Right ventricle myocardium inferior (tissue), 1 donor: Measurements from ENCODE around the gene TSPAN18. TPM values are rescaled to one million over a fixed set of nuclear protein-coding genes. Genes with fewer than 3 reads are reported as not detected.

Experiments used
- ATAC-seq: fragments of 200-7000 bp; cut with Tn5 transposase; one replicate; pipeline ENCODE4 v1.9.1; 2020; ENCODE audit warnings: mild to moderate bottlenecking, moderate library complexity
- DNase-seq: peaks from one replicate; pipeline ENCODE4 v3.0.0; 2021; ENCODE audit errors: missing footprints
- intact Hi-C: fragments of 100-400 bp; cut with DNase I; formaldehyde crosslinking; loops from one replicate; pipeline ENCODE4 v1.11.0; 2022
- total RNA-seq: library from RNA; stranded (reverse); fragmentation: NEBNext Ultra II Directional; extraction: Animal tissue kit (Norgen Biotek cat#: 25700); gene quantifications from one replicate; pipeline ENCODE4 v1.2.1, GENCODE V29; 2021
- donor health status: DM: no; HTN: yes; CAD: no; lungs with severe emphysema.

TSPAN18 gene
- total RNA-seq, 1 donor from 2014 or later: 115 TPM

DNA sequence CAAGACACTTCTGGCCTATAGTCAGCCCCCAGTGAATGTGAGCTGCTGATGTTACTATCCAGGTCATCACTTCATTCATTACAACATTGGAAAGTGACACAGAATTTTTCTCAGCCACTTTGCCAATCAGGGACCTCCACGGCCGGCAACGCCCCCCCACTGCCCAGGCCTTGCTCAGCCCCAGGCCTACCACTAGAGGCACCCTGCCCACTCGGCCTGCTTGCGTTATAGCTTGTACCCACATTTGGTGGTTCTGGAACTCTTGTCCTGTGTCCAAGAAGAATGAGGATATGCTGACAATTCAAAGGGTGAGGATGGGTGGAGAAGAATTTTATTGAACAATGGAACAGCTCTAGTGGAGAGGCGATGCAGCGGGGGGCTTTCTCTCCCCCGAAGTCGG lies 96.2 kb downstream of the TSPAN18 start:
- no peak for ATAC-seq
- intact Hi-C loops: no loop called here

DNA sequence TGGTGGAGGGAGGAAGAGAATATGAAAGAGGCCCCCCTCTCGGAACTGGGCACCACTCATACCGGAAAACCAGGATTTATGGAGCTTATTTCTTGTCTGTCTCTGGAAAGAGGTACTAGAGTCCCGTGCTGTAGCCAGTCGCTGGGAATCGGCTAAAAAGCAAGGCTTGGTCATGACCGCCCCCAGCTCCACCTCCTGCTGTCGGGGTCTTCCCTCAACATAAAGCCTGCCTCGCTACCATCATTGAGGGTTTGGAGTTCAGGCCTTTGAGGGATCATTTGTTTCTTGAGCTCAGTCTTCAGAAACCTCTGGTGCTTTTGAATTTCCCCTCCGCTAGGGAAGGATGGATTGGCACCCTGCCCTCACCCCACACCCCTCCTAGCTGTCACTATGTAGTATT lies 97.1 kb downstream of the TSPAN18 start:
- intact Hi-C loops: no loop called here
- ATAC-seq: no peak
- DNase-seq: no peak

More for the DNA sequence above, 96.2 kb downstream of the TSPAN18 start:
- DNase-seq: no peak

DNA sequence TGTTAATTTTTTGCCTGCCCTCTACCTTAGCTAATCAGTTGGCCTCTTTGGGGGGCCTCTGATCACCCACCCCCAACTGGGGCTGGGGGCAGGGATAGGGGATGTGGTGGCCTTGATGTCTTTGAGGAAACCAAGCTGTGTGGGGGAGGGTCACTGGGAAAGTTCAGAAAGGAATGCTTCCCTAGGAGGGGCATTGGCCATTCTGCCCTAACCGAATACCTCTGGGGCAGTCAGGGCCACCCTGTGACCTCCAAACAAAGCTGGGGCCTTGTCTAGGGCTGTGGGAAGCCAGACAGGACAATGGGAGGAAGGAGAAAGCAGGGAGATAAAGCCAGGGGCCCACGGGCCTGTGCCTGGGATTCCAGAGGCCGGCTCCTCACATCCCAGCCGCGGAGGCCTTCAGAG lies 97.5 kb downstream of the TSPAN18 start:
- DNase-seq (no peak), ATAC-seq (no peak)
- intact Hi-C loops: no loop called here

DNA sequence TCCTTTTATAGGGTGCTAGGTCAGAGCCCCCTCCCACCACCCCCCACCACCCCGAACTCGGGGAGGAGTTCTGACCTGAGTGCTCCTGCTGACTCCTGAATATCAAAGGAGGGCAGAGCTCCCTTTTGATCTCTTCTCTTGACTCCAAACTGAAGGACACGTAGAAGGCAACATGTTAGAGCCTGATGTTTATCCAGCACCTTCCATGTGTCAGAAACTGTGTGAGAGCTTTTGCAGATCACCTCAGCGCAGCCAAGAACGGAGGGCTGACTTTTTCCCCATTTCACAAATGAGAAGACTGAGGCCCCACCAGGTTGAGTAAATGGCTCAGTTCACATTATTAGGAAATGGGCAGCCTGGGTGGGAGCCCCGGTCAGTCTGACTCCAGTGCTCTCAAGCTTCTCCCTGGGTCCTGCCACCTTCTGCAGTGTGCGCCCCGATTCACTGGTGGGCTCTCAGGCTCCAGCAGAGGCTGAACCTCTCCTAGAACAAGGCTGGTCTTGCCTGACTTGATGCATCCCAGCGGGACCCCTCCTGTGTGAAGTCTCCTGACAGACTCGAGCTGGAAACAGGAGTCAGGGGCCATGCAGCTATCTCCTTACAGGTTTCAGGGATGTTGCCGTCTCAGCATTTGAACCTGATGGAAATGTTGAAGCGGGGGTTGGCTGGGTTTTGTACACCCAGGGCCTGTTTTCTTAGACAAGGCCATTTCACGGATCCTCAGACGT lies 98.5 kb downstream of the TSPAN18 start:
- intact Hi-C loops: no loop called here
- DNase-seq: no peak
- ATAC-seq: no peak

DNA sequence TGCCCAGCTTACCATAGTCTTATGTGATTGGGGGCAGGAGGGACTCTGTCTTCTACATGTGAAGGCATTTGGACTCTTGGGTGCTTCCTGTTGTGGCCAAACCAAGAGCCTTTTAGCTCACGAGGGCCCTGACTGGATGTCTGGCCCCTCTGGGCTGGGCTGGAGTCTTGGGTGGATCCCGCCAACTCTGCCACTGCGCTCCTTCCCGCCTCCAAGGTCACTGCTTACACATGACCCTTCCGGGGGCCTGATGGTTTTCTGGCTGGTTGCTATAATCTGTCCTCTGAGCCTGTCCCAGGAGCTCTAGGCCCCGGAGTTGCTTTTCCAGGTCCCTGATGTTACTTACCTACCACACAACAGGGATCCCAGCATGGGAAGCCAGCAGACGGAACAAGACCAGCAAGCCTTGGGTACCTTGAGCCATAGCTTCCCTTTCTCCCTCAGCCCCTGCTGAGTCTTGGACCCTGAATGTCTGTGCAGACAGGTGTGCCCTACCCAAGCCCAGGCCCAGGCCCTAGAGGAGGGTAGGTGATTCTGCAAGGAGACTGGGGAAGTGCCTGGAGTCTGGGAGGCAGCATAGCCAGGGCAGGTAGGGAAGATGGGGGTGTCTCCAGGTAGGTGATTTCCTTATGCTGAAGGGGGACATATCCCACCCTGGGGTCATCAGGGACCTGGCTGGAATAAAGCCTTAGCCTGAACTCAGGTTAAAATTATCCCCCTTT lies 100.3 kb downstream of the TSPAN18 start:
- intact Hi-C loops: no loop called here
- no peak for DNase-seq
- ATAC-seq: no peak

DNA sequence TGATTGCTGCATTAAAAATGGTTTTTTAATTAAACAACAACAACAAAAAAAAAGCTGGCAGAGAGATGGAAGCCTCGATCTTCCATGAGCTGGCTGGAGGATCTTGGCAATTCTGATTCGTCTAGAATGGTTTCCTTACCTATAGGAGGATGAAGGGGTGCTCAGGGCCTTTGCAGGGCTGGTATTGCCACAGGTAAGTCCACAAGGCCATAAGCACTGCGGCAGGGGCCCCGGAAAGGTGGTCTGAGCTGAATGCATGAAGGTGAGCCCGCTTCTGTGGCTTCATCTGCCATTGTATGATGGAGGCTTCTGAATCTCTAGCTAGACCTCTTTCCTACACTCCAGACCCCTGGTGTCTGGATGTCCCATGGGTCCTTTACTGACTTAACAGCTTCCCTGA lies 101.5 kb downstream of the TSPAN18 start:
- DNase-seq (no peak), ATAC-seq (no peak)
- intact Hi-C loops: no loop called here

DNA sequence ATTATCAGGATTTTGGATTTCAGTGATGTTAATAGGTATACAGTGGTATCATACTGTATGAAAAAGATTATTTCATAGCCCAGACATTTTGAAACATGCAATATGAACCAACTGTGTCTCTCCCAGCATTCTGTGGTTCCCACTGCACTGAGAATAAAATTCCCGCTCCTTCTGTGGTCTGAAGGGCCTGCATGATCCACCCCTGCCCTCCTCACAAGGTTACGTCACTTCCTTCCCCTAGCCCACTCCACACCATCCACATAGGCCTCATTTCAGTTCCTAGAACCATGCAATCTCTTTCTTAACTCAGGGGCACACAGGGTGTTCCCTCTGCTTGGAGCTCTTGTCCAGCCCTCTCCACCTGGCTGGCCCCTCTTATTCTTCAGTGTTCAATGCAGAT lies 103.1 kb downstream of the TSPAN18 start:
- intact Hi-C loops: no loop called here
- ATAC-seq: no peak
- DNase-seq: no peak

DNA sequence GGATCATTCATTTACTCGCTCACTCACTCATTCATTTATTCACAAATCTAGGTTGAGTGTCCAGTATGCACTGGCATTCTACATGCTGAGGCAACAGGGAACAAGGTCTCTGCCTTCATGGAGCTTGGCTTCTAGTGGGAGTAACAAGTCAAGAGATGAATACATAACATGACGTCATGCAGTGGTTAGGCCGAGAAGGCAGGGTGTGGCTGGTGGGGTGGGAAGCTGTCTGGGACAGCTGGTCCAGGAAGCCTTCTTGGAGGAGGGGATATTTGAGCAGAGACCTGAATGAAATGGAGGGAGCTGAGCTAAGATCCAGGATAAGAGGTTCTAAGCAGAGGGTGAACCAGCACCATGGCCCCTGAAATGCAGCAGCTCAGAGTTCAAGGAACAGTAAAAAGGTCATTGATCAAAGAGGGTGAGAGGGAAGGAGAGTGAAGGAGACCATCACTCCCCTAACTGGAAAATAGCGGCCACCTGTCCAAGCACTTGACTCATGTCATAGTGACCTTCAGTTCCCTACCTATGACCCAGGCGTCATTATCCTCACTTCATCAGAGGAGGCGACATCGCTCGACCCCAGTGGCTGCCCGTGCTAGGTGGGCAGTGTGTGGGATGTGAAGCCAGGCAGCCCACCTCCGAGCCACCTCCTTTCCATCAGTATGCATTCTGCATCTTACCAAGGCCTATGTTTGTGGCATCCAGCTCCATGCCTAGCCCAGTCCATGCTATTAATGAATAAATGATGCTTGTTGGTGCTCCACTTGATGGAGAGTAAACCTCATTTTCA lies 105.0 kb downstream of the TSPAN18 start:
- DNase-seq (no peak), ATAC-seq (no peak)

DNA sequence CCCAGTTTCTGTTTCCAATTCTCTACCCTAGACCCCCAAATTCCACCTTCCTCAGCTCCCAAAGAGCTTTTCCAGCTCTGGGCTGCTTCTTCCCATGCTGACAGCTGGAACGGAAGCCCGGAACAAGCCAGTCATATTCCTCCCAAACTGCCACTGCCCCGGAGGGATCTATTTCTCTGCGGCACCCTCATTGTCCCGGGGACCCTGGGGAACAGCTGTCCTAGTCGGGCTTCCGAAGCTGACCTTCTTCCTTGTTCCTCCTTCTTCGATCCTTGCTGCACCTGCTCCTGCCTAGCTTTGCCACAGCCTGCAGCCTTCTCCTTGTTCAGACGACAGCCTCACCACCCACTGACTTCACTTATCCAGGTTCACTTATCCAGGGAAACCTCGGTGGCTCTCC lies 105.7 kb downstream of the TSPAN18 start:
- no peak for ATAC-seq
- intact Hi-C loops: no loop called here
- no peak for DNase-seq

More for the DNA sequence above, 105.0 kb downstream of the TSPAN18 start:
- intact Hi-C loops: no loop called here

DNA sequence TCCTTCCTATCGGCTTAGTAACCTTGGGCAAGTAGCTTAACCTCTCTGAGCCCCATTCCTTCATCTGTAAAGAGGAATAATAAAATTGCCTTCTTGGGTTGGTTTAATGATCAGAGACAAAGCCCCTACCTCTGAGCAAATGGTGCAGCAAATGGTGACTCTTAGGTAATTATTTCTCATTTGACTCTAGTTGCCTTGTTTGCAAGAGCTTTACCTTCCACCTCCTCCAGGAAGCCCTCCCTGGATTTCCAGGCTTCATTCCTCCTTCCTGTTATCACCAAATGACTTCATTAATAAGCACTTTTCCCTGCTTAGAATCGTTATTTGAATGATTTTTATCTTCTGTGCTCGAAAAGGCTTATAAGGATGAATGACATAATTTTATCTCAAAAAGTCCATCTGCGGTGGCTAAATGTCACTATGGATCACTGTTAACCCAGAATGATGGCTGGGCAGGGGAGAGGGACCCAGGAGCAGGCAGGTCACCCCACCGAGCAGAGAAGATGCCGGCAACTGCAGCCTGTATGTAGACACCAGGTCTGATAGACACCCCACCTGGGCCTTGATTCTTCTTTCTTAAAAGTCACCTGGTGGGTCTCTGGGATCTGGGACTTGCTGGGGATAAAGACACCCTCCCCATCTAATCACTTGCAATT lies 106.6 kb downstream of the TSPAN18 start:
- DNase-seq (no peak), ATAC-seq (no peak)
- intact Hi-C loops: no loop called here

DNA sequence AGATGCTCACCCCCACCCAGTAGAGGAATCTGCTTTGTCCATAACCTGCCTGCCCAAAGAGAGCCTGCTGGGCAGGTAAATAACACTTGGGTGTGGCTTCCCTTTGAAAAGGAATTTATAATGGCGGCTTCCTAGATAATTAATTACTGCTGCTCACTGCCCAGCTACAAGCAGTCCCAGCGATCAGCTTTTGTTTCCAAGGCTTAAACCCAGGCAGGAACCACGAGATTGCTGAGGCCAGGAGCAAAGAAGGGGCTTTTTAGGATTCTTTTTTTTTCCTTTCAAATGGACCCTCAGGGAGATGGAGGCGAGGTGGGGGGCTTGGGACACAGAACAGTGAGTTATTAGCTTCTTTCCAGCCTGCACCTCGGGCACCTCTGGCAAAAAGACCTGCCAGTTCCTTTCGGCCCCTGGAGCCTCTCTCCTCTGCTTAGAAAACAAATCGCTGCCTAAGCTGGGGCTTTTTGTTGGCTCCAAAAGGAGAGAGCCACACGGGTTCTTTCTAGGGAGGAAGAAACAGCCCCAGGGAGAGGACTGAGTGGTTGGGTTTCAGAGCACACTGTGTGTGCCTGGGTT lies 107.2 kb downstream of the TSPAN18 start:
- intact Hi-C loops: no loop called here
- ATAC-seq (no peak), DNase-seq (no peak)

DNA sequence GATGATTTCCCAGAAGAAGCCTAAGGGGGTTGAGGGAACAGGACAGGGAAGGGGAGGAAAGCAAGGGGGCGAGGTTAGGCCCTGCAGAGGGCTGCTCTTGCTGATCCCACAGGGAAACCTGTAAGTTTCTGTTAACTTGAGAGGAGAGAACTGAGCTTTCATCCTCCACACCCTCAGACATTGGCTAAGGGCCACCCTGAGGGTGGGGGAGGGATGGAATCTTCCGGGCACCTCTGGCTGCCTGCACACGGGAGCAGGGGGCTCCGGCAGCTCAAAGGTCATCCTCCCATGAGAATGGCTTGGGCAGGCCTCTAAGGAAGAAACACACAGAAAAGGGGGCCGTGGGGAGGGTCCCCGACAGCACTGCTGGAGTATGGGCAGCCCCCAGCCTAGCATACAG lies 108.1 kb downstream of the TSPAN18 start:
- DNase-seq: no peak
- intact Hi-C loops: no loop called here
- no peak for ATAC-seq

DNA sequence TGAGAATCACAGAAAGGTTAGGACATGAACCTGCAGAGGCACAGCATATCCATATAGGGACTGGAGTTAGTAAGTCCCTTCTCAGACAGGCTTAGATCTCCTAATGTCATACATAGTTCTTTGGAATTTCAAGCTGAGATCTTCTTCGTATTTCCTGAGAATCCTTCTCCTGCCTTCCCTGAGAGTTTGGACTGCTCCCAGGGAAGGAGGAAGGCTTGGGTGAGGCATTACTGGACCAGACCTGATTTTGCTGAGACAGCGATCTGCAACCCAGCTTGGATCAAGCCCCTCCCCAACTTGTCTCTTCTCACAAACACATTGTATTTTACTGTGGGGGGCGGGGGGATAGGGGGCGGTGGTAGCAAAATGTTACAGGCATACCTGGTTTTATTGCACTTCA lies 108.5 kb downstream of the TSPAN18 start:
- ATAC-seq (no peak), DNase-seq (no peak)
- intact Hi-C loops: no loop called here

DNA sequence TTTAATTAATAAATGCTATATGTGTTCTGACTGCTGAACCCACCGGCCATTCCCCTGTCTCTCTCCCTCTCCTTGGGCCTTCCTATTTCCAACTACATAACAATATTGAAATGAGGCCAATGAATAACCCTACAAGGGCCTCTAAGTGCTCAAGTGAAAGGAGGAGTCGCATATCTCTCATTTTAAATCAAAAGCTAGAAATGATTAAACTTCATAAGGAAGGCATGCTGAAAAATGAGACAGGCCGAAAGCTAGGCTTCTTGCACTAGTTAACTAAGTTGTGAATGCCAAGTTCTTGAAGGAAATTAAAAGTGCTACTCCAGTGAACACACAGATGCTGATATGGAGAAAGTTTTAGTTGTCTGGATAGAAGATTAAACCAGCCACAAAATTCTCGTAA lies 109.2 kb downstream of the TSPAN18 start:
- intact Hi-C loops: no loop called here
- DNase-seq (no peak), ATAC-seq (no peak)

DNA sequence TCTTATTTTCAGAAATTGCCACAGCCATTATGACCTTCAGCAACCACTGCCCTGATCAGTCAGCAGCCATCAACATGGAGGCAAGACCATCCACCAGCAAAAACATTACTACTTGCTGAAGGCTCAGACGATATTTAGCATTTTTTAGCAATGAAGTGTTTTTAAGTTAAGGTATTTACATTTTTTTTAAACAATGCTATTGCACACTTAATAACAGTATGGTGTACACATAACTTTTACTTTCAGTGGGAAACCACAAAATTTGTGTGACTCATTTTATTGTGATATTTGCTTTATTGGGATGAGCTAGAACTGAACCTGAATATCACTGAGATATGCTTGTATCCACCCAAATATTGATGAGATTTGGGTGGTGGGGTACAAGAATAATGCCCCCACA lies 110.9 kb downstream of the TSPAN18 start:
- DNase-seq: no peak
- intact Hi-C loops: no loop called here

DNA sequence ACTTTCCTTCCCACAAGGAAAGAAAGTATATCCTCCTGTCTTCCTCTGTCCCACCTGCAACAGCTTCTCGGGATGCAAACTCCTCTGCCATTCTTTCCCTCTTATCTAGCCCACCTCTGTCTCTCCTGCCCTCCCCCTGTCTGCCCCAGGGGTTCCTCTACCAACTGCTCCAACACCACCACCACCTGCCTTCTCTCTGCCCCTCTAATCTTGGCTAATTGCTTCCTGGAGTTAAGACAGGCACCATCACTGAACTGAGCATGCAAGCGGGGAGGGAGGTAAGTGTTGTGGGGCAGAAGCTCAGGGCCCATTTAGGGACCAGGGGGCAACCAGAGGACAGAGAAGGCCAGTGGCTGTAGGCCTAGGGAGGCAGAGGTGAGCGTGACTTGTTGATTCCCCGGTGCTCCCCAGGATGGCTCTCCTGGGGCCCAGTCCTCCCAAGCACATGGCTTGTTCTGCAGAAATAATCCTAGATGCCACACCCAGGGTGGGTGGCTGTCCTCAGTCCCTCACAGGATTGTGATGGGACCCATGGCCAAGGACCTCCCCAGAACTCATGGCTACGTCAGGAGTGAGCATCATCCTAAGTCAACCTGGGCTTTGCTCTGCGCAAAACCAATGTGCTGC lies 112.8 kb downstream of the TSPAN18 start:
- ATAC-seq (peak; percentile 16), DNase-seq (no peak)
- intact Hi-C loops: no loop called here

More for the DNA sequence above, 110.9 kb downstream of the TSPAN18 start:
- ATAC-seq: no peak

DNA sequence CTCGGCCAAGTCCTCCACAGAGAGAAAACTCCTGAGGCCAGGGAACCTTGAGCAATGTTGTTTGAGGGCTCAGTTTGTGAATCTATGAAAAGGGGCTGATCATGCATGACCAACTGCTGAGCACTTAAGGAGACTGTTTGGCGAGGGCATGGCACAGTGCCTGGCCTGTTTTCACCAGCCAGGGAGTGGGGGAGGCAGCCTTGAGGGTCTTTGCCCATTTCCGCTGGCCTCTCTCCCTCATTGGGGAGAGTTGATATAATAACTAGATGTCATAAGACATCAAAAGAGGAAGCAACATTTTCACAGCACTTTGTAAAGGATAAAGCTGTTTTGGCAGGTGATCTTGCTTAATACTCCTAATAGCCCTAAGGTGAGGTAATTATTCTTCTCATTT lies 113.3 kb downstream of the TSPAN18 start:
- intact Hi-C loops: no loop called here
- DNase-seq: no peak
- no peak for ATAC-seq

DNA sequence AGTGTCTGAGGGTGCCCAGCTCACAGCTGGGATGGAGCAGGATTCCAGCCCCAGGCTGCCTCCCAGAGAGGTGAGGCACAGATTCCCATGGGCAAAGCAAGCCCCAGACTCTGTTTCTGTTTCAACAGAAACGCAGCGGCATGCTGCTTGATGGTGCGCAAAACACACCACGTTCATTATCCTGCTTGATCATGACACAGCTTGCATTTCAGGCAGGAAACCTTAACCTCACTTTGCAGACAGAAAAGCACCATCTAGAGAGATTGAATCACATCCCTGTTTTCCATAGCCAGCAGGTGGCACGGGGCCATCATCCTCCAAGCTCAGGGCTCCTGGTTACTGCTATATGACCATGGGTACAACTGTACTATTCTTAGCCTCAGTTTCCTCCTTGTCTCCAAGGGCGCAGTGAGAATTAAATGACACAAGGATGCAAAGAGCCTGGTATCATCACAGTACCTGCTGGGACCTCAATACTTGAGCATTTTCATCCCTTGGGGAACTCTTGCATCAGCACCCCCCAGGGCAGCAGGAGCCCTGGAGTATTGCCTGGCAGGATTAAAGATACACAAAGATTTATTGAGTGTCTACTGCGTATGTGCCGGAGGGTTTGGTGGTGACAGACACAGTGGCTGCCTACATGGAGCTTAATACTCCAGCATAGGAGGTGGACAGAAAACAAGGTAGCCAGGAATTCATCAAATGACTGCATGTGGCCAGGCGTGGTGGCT lies 113.9 kb downstream of the TSPAN18 start:
- DNase-seq (no peak), ATAC-seq (no peak)
- intact Hi-C loops: no loop called here
